ENCODE measurements around the gene PEX11A. TPM values are rescaled to one million over a fixed set of nuclear protein-coding genes. Genes with fewer than 3 reads are reported as not detected.

The PEX11A gene
- polyA plus RNA-seq, 1 donor: 6.2 TPM

Other genes starting within 250 kb of the PEX11A start
- gene RHCG, start 194.2 kb downstream of the PEX11A start, polyA plus RNA-seq (ENCODE audit: insufficient read length): not detected
- 3.8 TPM for gene TICRR, start 115.3 kb downstream of the PEX11A start, polyA plus RNA-seq (ENCODE audit: insufficient read length)
- 7.1 TPM for gene KIF7, start 35.3 kb downstream of the PEX11A start, polyA plus RNA-seq (ENCODE audit: insufficient read length)
- 12.4 TPM for gene PLIN1, start 11.4 kb downstream of the PEX11A start, polyA plus RNA-seq (ENCODE audit: insufficient read length)
- 0.14 TPM for gene WDR93, start 57 bp upstream of the PEX11A start, polyA plus RNA-seq (ENCODE audit: insufficient read length)
- 1.3 TPM for gene MESP1, start 60.5 kb upstream of the PEX11A start, polyA plus RNA-seq (ENCODE audit: insufficient read length)
- 0.22 TPM for gene MESP2, start 85.6 kb upstream of the PEX11A start, polyA plus RNA-seq (ENCODE audit: insufficient read length)
- gene ANPEP, start 124.1 kb upstream of the PEX11A start, polyA plus RNA-seq (ENCODE audit: insufficient read length): 10.0 TPM
- gene AP3S2, start 203.2 kb upstream of the PEX11A start, polyA plus RNA-seq (ENCODE audit: insufficient read length): 24.0 TPM
- gene ARPIN, start 222.2 kb upstream of the PEX11A start, polyA plus RNA-seq (ENCODE audit: insufficient read length): 16.1 TPM